PC-3 (cell line): Measurements from ENCODE around the gene TNFRSF1B. TPM values are rescaled to one million over a fixed set of nuclear protein-coding genes. Genes with fewer than 3 reads are reported as not detected.

ENCODE experiments used
- ATAC-seq: fragments of 200-7000 bp; cut with Tn5 transposase; 2 replicates; pipeline ENCODE4 v1.9.1; 2020; ENCODE audit warnings: mild to moderate bottlenecking, moderate library complexity
- BruUV-seq: library from RNA; stranded (reverse); fragments of 400-500 nt; replicated peaks from 2 replicates; lab custom pipeline; 2021; lab: Mats Ljungman, UMichigan
- CTCF ChIA-PET: fragments of 300-600 bp; sonication (Branson Sonifier 250); formaldehyde crosslinking; loops from one replicate; lab custom pipeline; 2022; ENCODE audit warnings: antibody characterized with exemption; lab: Charles Lee
- POLR2A ChIA-PET: fragments of 300-600 bp; sonication (Branson Sonifier 250); formaldehyde crosslinking; loops from one replicate; lab custom pipeline; 2022; ENCODE audit warnings: antibody characterized with exemption; ENCODE audit not compliant: unreplicated experiment; lab: Charles Lee
- DNase-seq: peaks from one replicate; pipeline ENCODE4 v3.0.0-alpha.2; 2015
- H2AFZ ChIP-seq: fragments of 300-600 bp; sonication (generic); 2 replicates; pipeline ENCODE4 v1.6.0; 2016; ENCODE audit warnings: antibody characterized with exemption, low read length
- H3F3A ChIP-seq: fragments of 300-600 bp; sonication (generic); one replicate; pipeline ENCODE4 v1.6.0; 2017; ENCODE audit warnings: antibody characterized with exemption, low read length, control low read depth, mild to moderate bottlenecking; ENCODE audit not compliant: unreplicated experiment
- H3K27ac ChIP-seq: fragments of 300-600 bp; sonication (generic); 2 replicates; pipeline ENCODE4 v1.5.1; 2016; ENCODE audit warnings: mild to moderate bottlenecking, low read length
- H3K27me3 ChIP-seq: fragments of 300-600 bp; sonication (generic); 2 replicates; pipeline ENCODE4 v1.6.1; 2016; ENCODE audit warnings: low read length, mixed read lengths
- H3K36me3 ChIP-seq: fragments of 300-600 bp; sonication (generic); 2 replicates; pipeline ENCODE4 v1.6.1; 2016; ENCODE audit warnings: low read depth, mixed run types, low read length, mixed read lengths
- H3K4me1 ChIP-seq: fragments of 300-600 bp; sonication (generic); 2 replicates; pipeline ENCODE4 v1.5.1; 2016; ENCODE audit warnings: low read length; ENCODE audit not compliant: insufficient read depth
- H3K4me2 ChIP-seq: fragments of 300-600 bp; sonication (generic); 2 replicates; pipeline ENCODE4 v1.6.0; 2016; ENCODE audit warnings: low read length
- H3K4me3 ChIP-seq: fragments of 300-600 bp; sonication (generic); 2 replicates; pipeline ENCODE4 v1.5.1; 2016; ENCODE audit warnings: mild to moderate bottlenecking, low read length, mixed read lengths
- H3K79me2 ChIP-seq: fragments of 300-600 bp; sonication (generic); 2 replicates; pipeline ENCODE4 v1.6.1; 2017; ENCODE audit warnings: low read length, mixed read lengths
- H3K9ac ChIP-seq: fragments of 300-600 bp; sonication (generic); 2 replicates; pipeline ENCODE4 v1.6.0; 2016; ENCODE audit warnings: mild to moderate bottlenecking, low read length
- H3K9me2 ChIP-seq: fragments of 300-600 bp; sonication (generic); replicated peaks from 2 replicates; pipeline ENCODE4 v1.6.1; 2016; ENCODE audit warnings: mixed run types, low read length, mixed read lengths
- H3K9me3 ChIP-seq: fragments of 300-600 bp; sonication (generic); 2 replicates; pipeline ENCODE4 v1.6.1; 2016; ENCODE audit warnings: low read length, mixed read lengths
- H4K20me1 ChIP-seq: fragments of 300-600 bp; sonication (generic); 2 replicates; pipeline ENCODE4 v1.6.1; 2016; ENCODE audit warnings: low read length, mixed read lengths
- EZH2 ChIP-seq: fragments of 300-600 bp; sonication (generic); IDR thresholded peaks from one replicate; pipeline ENCODE4 v1.6.1; 2017; ENCODE audit warnings: antibody characterized with exemption, mild to moderate bottlenecking, low read length; ENCODE audit not compliant: unreplicated experiment
- EZH2phosphoT487 ChIP-seq: fragments of 300-600 bp; sonication (generic); IDR thresholded peaks from 2 replicates; pipeline ENCODE4 v1.6.1; 2018; ENCODE audit warnings: mild to moderate bottlenecking, antibody characterized with exemption, low read length, borderline replicate concordance
- intact Hi-C: fragments of 100-400 bp; cut with micrococcal nuclease; formaldehyde crosslinking; loops from 2 replicates; pipeline ENCODE4 v1.9.0; 2023
- total RNA-seq: library from RNA; depleted of rRNA; stranded (reverse); fragments of >200 nt; gene quantifications from 2 replicates; pipeline ENCODE4 v1.2.3, GENCODE V29; 2014
- TF ChIP-seq, protein P1 (sequence below): fragments of 300-600 bp; sonication (generic); conservative IDR thresholded peaks from 2 replicates; pipeline ENCODE4 v1.5.1; 2017; ENCODE audit warnings: antibody characterized with exemption, low read depth, mild to moderate bottlenecking, low read length

TNFRSF1B gene
- total RNA-seq, 1 experiment from 2014 or later = 1.3 TPM

DNA sequence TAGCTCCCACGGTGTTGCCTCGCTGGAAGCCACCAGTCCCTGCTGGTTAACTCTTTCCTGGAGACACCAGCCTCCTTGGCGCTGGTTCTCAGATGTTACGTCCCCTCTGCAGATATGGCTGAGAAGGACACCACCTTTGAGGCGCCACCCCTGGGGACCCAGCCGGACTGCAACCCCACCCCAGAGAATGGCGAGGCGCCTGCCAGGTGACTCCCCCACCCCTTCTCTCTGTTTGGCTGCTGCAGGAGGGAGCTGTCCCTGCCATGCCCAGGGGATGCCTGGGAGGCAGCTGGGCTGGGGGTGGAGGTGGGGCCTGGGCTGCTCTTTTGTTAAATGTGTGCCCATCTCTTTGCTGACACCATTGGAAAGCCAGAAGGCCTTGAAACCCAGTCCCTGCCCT lies 43.6 kb upstream of the TNFRSF1B start:
- no peak overlapping the region for H2AFZ ChIP-seq
- H3K9ac ChIP-seq = no peak overlapping the region
- H3K9me2 ChIP-seq = no peaks in the 10 kb centered on the region
- TF ChIP-seq EZH2phosphoT487 (no peak), EZH2 (no peak)
- TF ChIP-seq, protein P1, sequence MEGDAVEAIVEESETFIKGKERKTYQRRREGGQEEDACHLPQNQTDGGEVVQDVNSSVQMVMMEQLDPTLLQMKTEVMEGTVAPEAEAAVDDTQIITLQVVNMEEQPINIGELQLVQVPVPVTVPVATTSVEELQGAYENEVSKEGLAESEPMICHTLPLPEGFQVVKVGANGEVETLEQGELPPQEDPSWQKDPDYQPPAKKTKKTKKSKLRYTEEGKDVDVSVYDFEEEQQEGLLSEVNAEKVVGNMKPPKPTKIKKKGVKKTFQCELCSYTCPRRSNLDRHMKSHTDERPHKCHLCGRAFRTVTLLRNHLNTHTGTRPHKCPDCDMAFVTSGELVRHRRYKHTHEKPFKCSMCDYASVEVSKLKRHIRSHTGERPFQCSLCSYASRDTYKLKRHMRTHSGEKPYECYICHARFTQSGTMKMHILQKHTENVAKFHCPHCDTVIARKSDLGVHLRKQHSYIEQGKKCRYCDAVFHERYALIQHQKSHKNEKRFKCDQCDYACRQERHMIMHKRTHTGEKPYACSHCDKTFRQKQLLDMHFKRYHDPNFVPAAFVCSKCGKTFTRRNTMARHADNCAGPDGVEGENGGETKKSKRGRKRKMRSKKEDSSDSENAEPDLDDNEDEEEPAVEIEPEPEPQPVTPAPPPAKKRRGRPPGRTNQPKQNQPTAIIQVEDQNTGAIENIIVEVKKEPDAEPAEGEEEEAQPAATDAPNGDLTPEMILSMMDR = no peak
- POLR2A ChIA-PET = no interaction called here
- DNase-seq (no peak), ATAC-seq (no peak)
- no peak overlapping the region for H3K4me3 ChIP-seq
- H3K9me3 ChIP-seq = no peaks in the 10 kb centered on the region
- H3K4me2 ChIP-seq = no peak overlapping the region
- H3F3A ChIP-seq = no peaks in the 10 kb centered on the region
- H3K36me3 ChIP-seq = no peaks in the 10 kb centered on the region
- H3K27ac ChIP-seq = no peak overlapping the region
- CTCF ChIA-PET = no interaction called here
- H3K27me3 ChIP-seq = no peaks in the 10 kb centered on the region
- no peaks in the 10 kb centered on the region for H3K79me2 ChIP-seq
- H4K20me1 ChIP-seq = no peaks in the 10 kb centered on the region
- intact Hi-C loops = no loop called here
- BruUV-seq = no TSS peak
- no peaks in the 10 kb centered on the region for H3K4me1 ChIP-seq

DNA sequence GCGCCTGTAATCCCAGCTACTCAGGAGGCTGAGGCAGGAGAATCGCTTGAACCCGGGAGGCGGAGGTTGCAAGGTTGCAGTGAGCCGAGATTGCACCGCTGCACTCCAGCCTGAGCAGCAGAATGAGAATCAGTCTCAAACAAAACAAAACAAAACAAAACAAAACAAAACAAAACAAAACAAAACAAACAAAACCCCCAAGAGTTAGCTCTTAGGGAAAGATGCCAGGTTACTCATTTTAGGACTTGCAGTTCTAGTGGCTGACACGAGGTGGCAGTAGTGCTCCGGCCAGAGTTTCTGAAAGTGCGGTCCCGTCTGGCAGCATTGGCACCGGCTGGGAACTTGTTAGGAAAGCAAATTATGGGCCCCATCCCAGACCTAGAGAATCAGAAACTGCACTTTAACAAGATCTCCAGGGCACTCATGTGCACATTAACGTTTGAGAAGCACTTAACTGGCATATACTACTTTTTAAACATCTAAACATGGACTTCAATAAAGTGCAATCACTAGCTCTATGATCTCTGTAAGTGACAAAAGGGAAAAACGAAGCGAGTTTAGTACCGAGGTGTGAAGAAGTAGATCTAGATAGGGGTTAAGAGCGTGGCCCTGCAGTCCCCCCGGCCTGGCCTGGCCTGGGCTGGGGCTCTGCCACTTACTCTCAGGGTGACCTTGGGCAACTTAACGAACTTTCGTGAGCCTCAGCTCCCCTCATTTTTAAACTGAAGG lies 41.9 kb upstream of the TNFRSF1B start:
- intact Hi-C loops = loop anchor here (1.0 to 2.0 kb wide), 2 partner anchors 83 to 152 kb away; no protein-coding TSS in a partner anchor
- Histone ChIP-seq H3F3A (no peaks in the 10 kb centered on the region), H4K20me1 (no peaks in the 10 kb centered on the region), H3K36me3 (no peaks in the 10 kb centered on the region), H3K4me2 (no peak overlapping the region), H3K9me3 (no peaks in the 10 kb centered on the region), H3K4me3 (no peak overlapping the region), H3K79me2 (no peaks in the 10 kb centered on the region), H3K9me2 (no peaks in the 10 kb centered on the region), H3K27ac (no peak overlapping the region), H3K9ac (no peak overlapping the region), H3K27me3 (no peaks in the 10 kb centered on the region), H2AFZ (no peak overlapping the region), H3K4me1 (no peaks in the 10 kb centered on the region)
- CTCF ChIA-PET = interaction anchor here (0.5 to 1.4 kb wide), 11 partner anchors 11 to 151 kb away, joined by 3 to 11 read pairs (median 4); no protein-coding TSS in a partner anchor
- TF ChIP-seq, protein P1 = peak; percentile 87
- TF ChIP-seq EZH2phosphoT487 = no peak
- ATAC-seq = peak; percentile 70
- BruUV-seq = no TSS peak
- peak; percentile 83 for DNase-seq
- POLR2A ChIA-PET = interaction anchor here (0.8 kb wide), 1 partner anchor 82 kb away, joined by 7 read pairs; no protein-coding TSS in a partner anchor
